Measurements from ENCODE around the gene SH3RF3.

DNA sequence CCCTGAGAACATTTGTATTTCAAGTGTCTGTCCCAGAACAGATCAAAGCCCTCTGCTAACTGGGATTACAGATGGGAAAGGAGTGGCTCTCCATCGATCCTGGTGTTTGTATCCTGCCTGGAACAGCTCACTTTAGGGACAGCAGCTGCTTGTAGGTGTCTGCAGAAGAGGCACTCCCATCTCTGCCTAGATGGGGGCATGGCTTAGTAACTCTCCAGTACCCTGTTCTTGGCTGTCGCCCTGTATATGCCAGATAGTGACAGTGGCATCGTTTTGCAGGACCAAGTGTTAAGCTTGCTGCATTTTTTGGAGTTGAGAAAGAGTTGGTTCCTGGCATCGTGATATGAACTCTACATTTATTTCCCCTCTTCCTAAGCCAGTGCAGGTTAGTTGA lies 189.9 kb downstream of the SH3RF3 start:
- TF ChIP-seq SPI1 (IDR thresholded peaks at IDR 0.05; ENCODE audit: borderline replicate concordance, insufficient read depth, low read depth, low read length) (no peak), CTCF (IDR thresholded peaks at IDR 0.05 in 2 of 3, conservative IDR thresholded peaks at IDR 0.05 in 1 of 3; ENCODE audit: control insufficient read depth in 2 of 3, extremely low read depth in 1 of 3, insufficient read depth in 1 of 3, low read depth in 3 of 3, low read length in 3 of 3) (no peak), SP1 (IDR thresholded peaks at IDR 0.05; ENCODE audit: low read depth, low read length) (no peak), MAX (IDR thresholded peaks at IDR 0.05; ENCODE audit: low read depth, low read length) (no peak), SMAD1 (IDR thresholded peaks at IDR 0.05; ENCODE audit: low read depth, partially characterized antibody) (no peak), SIN3A (IDR thresholded peaks at IDR 0.05; ENCODE audit: low read depth, low read length) (no peak), EP300 (IDR thresholded peaks at IDR 0.05; ENCODE audit: borderline replicate concordance in 1 of 2, control insufficient read depth in 1 of 2, low read depth in 2 of 2, low read length in 2 of 2) (no peak), NFYA (IDR thresholded peaks at IDR 0.05; ENCODE audit: borderline replicate concordance, low read depth, low read length) (no peak), MEF2A (IDR thresholded peaks at IDR 0.05; ENCODE audit: insufficient read depth, low read depth, low read length) (no peak), POLR2A (IDR thresholded peaks at IDR 0.05; ENCODE audit: low read depth, low read length) (no peak), POLR2AphosphoS2 (IDR thresholded peaks at IDR 0.05; ENCODE audit: low read depth, low read length) (no peak), PAX8 (IDR thresholded peaks at IDR 0.05) (no peak)
- TF ChIP-seq, protein P1, sequence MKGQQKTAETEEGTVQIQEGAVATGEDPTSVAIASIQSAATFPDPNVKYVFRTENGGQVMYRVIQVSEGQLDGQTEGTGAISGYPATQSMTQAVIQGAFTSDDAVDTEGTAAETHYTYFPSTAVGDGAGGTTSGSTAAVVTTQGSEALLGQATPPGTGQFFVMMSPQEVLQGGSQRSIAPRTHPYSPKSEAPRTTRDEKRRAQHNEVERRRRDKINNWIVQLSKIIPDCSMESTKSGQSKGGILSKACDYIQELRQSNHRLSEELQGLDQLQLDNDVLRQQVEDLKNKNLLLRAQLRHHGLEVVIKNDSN (IDR thresholded peaks at IDR 0.05; ENCODE audit: borderline replicate concordance, extremely low read length, insufficient read depth, low read depth, low read length) = no peak
- TF ChIP-seq, protein P2, sequence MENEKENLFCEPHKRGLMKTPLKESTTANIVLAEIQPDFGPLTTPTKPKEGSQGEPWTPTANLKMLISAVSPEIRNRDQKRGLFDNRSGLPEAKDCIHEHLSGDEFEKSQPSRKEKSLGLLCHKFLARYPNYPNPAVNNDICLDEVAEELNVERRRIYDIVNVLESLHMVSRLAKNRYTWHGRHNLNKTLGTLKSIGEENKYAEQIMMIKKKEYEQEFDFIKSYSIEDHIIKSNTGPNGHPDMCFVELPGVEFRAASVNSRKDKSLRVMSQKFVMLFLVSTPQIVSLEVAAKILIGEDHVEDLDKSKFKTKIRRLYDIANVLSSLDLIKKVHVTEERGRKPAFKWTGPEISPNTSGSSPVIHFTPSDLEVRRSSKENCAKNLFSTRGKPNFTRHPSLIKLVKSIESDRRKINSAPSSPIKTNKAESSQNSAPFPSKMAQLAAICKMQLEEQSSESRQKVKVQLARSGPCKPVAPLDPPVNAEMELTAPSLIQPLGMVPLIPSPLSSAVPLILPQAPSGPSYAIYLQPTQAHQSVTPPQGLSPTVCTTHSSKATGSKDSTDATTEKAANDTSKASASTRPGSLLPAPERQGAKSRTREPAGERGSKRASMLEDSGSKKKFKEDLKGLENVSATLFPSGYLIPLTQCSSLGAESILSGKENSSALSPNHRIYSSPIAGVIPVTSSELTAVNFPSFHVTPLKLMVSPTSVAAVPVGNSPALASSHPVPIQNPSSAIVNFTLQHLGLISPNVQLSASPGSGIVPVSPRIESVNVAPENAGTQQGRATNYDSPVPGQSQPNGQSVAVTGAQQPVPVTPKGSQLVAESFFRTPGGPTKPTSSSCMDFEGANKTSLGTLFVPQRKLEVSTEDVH (IDR thresholded peaks at IDR 0.05; ENCODE audit: low read depth, partially characterized antibody) = no peak

Data from GM12878 (cell line).